K562 (cell line): ENCODE measurements around the gene GABRE. TPM values are rescaled to one million over a fixed set of nuclear protein-coding genes. Genes with fewer than 3 reads are reported as not detected.

Experiments used
- ATAC-seq: fragments of 200-7000 bp; cut with Tn5 transposase; 3 replicates; pipeline ENCODE4 v1.9.1; 2020; ENCODE audit warnings: moderate library complexity
- BruUV-seq: library from RNA; stranded (reverse); fragments of 400-500 nt; replicated peaks from 2 replicates; lab custom pipeline; 2021; lab: Mats Ljungman, UMichigan
- CTCF ChIA-PET: fragments of 300-600 bp; formaldehyde crosslinking; extraction: SDS; loops from one replicate; lab custom pipeline; 2021; ENCODE audit warnings: low intra/inter-chr PET ratio; lab: Yijun Ruan, JAX
- POLR2A ChIA-PET: fragments of 300-600, 350-650 bp; sonication (Branson Sonifier 250); formaldehyde crosslinking; extraction: SDS; loops from one replicate; lab custom pipeline; 2021; ENCODE audit warnings: antibody characterized with exemption, inconsistent platforms; lab: Yijun Ruan, JAX
- DNase-seq, 4 experiments: peaks; one replicate each; pipeline versions ENCODE4 v3.0.0 to v3.0.0-alpha.2; 2011 to 2018; ENCODE audit warnings: low spot score in 3 of 4, mixed read lengths in 3 of 4; ENCODE audit errors: extremely low read depth in 1 of 4
- FAIRE-seq: peaks from 2 replicates; lab custom pipeline; 2011; peaks lifted over from hg19 to GRCh38; lab: Jason Lieb, UNC
- H2AFZ ChIP-seq: 2 replicates; pipeline ENCODE4 v1.6.0; 2011; ENCODE audit warnings: low read depth, low read length, control low read depth, inconsistent platforms
- H3K27ac ChIP-seq: fragments of 200-600 bp; 3 replicates; pipeline ENCODE4 v1.8.0; 2011; ENCODE audit warnings: low read depth, mild to moderate bottlenecking, control low read depth, inconsistent platforms, low read length, moderate library complexity, mixed read lengths; ENCODE audit errors: extremely low read depth
- H3K27me3 ChIP-seq, 2 experiments: fragments of 300-600 bp in 1 of 2; 2 replicates in 1 of 2; 3 replicates in 1 of 2; pipeline versions ENCODE4 v1.6.0 to v1.8.0; 2011; ENCODE audit warnings: inconsistent platforms in 2 of 2, low read length in 2 of 2, mild to moderate bottlenecking in 1 of 2, mixed read lengths in 1 of 2, moderate library complexity in 1 of 2; ENCODE audit not compliant: control insufficient read depth in 2 of 2, insufficient read depth in 2 of 2
- H3K36me3 ChIP-seq: fragments of 300-600 bp; 3 replicates; pipeline ENCODE4 v1.8.0; 2011; ENCODE audit warnings: mild to moderate bottlenecking, low read length, inconsistent platforms; ENCODE audit not compliant: control insufficient read depth, insufficient read depth
- H3K4me1 ChIP-seq, 2 experiments: fragments of 200-600 bp in 1 of 2; replicated peaks in 1 of 2; 2 replicates in 1 of 2; 3 replicates in 1 of 2; pipeline versions ENCODE4 v1.5.1 to v1.8.0; 2011; ENCODE audit warnings: inconsistent platforms in 2 of 2, low read length in 2 of 2, mild to moderate bottlenecking in 1 of 2, mixed read lengths in 1 of 2, moderate library complexity in 1 of 2; ENCODE audit not compliant: control insufficient read depth in 2 of 2, insufficient read depth in 2 of 2
- H3K4me2 ChIP-seq: 2 replicates; pipeline ENCODE4 v1.6.1; 2011; ENCODE audit warnings: low read length, control low read depth, inconsistent platforms, mixed read lengths; ENCODE audit not compliant: insufficient read depth
- H3K4me3 ChIP-seq: fragments of 200-600 bp; sonication (generic), shearing (Covaris generic); 2 replicates; pipeline ENCODE4 v1.5.1; 2016; ENCODE audit warnings: control low read depth, inconsistent platforms
- H3K79me2 ChIP-seq: fragments of 200-600 bp; 3 replicates; pipeline ENCODE4 v1.8.0; 2011; ENCODE audit warnings: low read length, inconsistent platforms; ENCODE audit not compliant: control insufficient read depth, insufficient read depth
- H3K9ac ChIP-seq, 2 experiments: 2 replicates each; pipeline versions ENCODE4 v1.6.0 to v1.6.1; 2011; ENCODE audit warnings: low read depth in 2 of 2, low read length in 2 of 2, control low read depth in 1 of 2, inconsistent platforms in 1 of 2, mild to moderate bottlenecking in 1 of 2, mixed read lengths in 1 of 2; ENCODE audit not compliant: insufficient read depth in 1 of 2
- H3K9me1 ChIP-seq: one replicate; pipeline ENCODE4 v1.6.0; 2011; ENCODE audit warnings: inconsistent platforms, mild to moderate bottlenecking, low read length, moderate library complexity; ENCODE audit not compliant: control insufficient read depth, insufficient read depth
- H3K9me3 ChIP-seq: replicated peaks from 2 replicates; pipeline ENCODE4 v1.5.1; 2011; ENCODE audit warnings: low read depth, low read length, inconsistent platforms; ENCODE audit not compliant: control insufficient read depth, insufficient read depth
- H4K20me1 ChIP-seq: replicated peaks from 2 replicates; pipeline ENCODE4 v1.6.1; 2011; ENCODE audit warnings: low read length, inconsistent platforms, mixed read lengths; ENCODE audit not compliant: control insufficient read depth, insufficient read depth
- ATF6 ChIP-seq: sonication (generic); formaldehyde crosslinking; IDR thresholded peaks from 2 replicates; pipeline ENCODE4 v1.4.0; 2020; ENCODE audit warnings: mild to moderate bottlenecking, missing genetic modification reagents
- CTBP1 ChIP-seq: fragments of 450-650 bp; IDR thresholded peaks from 2 replicates; pipeline ENCODE4 v1.6.1; 2016; ENCODE audit warnings: borderline replicate concordance
- GABPA ChIP-seq: fragments of 200-800 bp; sonication (Bioruptor generic); conservative IDR thresholded peaks from 2 replicates; pipeline ENCODE4 v1.6.1; 2016; ENCODE audit warnings: low read depth, missing genetic modification characterization, missing compliant biosample characterization
- GTF2E2 ChIP-seq: fragments of 200-800 bp; sonication (Bioruptor generic); IDR thresholded peaks from 2 replicates; pipeline ENCODE4 v1.6.1; 2016; ENCODE audit warnings: missing genetic modification characterization, missing compliant biosample characterization
- HNRNPH1 ChIP-seq: fragments of 200-400 bp; formaldehyde crosslinking; optimal IDR thresholded peaks from 2 replicates; pipeline ENCODE3; 2017; ENCODE audit warnings: low read depth, mild to moderate bottlenecking, low read length, moderate library complexity
- HSF4 ChIP-seq: fragments of 250-450 bp; sonication (Bioruptor Pico); IDR thresholded peaks from 2 replicates; pipeline ENCODE4 v2.1.2; 2022; ENCODE audit warnings: mild to moderate bottlenecking, moderate library complexity, borderline replicate concordance
- RREB1 ChIP-seq: fragments of 250-450 bp; sonication (Bioruptor Pico); IDR thresholded peaks from 2 replicates; pipeline ENCODE4 v1.4.0; 2020
- ZNF586 ChIP-seq: fragments of 450-650 bp; formaldehyde crosslinking; conservative IDR thresholded peaks from 2 replicates; pipeline ENCODE4 v1.4.0; 2020; ENCODE audit warnings: mild to moderate bottlenecking, moderate library complexity
- ZNF766 ChIP-seq: fragments of 200-800 bp; sonication (Bioruptor generic); conservative IDR thresholded peaks from 2 replicates; pipeline ENCODE4 v1.6.1; 2016; ENCODE audit warnings: missing genetic modification characterization, missing compliant biosample characterization
- WGBS: fragments of 100-300 bp; shearing (Covaris generic); methylation state at CpG from one replicate; pipeline ENCODE4 v1.1.6; 2016; ENCODE audit warnings: low coverage, mixed read lengths; ENCODE audit not compliant: insufficient coverage; ENCODE audit errors: missing lambda C conversion rate; 5-methylcytosine and 5-hydroxymethylcytosine counted together
- in situ Hi-C: fragments of 300-500 bp; cut with MboI; formaldehyde crosslinking; loops from 4 replicates; pipeline ENCODE4 v1.15.0; 2018; ENCODE audit warnings: inconsistent platforms, mixed read lengths
- intact Hi-C: fragments of 100-400 bp; cut with micrococcal nuclease; formaldehyde crosslinking; loops from 2 replicates; pipeline ENCODE4 v1.14.2; 2022
- polyA plus RNA-seq, 8 experiments: library from polyadenylated mRNA; depleted of rRNA in 4 of 8; stranded (reverse) in 5 of 8; unstranded in 3 of 8; fragments of >200 nt; fragmentation: Nextera tagmentation in 2 of 8; fragmentation: Illumina TruSeq in 1 of 8; extraction: Ambion mirVana in 2 of 8; extraction: Trizol in 1 of 8; gene quantifications; 2 replicates each; pipeline versions ENCODE4 v1.2.1 to v1.2.3, GENCODE V29; 2011 to 2014; ENCODE audit warnings: inconsistent platforms in 1 of 8, missing spikeins in 1 of 8
- total RNA-seq, 7 experiments: library from RNA; depleted of rRNA in 6 of 7; stranded (reverse); fragments of >200 nt in 6 of 7; fragmentation: Illumina TruSeq in 2 of 7; extraction: Trizol in 2 of 7; gene quantifications; 2 replicates each; pipeline versions ENCODE4 v1.2.1 to v1.2.3, GENCODE V29; 2011 to 2021; ENCODE audit warnings: low replicate concordance in 1 of 7

Gene GABRE
- total and polyA plus RNA-seq, 9 of the 15 experiments (the other 6 are each of a cell fraction or from before 2014, with no cell fraction given): 23.1 to 456 (median 148) TPM

GRCh38 chrX:151922692-151923091 is 51.8 kb downstream of the GABRE start:
- FAIRE-seq: no peak
- Histone ChIP-seq H3K27me3 (peaks cover 0 to 6% of the 10 kb centered on the region in 2 experiments; a peak in 3 of 5 replicates), H3K9ac (no peak overlapping the region), H3K27ac (no peak overlapping the region), H3K4me1 (no peaks in the 10 kb centered on the region), H2AFZ (no peak overlapping the region), H3K4me3 (no peak overlapping the region), H3K79me2 (no peaks in the 10 kb centered on the region), H3K9me3 (no peaks in the 10 kb centered on the region), H3K36me3 (no peaks in the 10 kb centered on the region), H3K4me2 (no peak overlapping the region), H4K20me1 (no peaks in the 10 kb centered on the region), H3K9me1 (no peaks in the 10 kb centered on the region)
- TF ChIP-seq ZNF586 (CRISPR knock-in tag): no peak
- no peak for TF ChIP-seq GTF2E2
- no peak for TF ChIP-seq ZNF766
- no peak for TF ChIP-seq GABPA (tag)
- no peak for TF ChIP-seq RREB1 (CRISPR knock-in tag)
- no peak for TF ChIP-seq CTBP1
- no peak for TF ChIP-seq ATF6 (CRISPR knock-in tag)
- TF ChIP-seq HSF4 (CRISPR knock-in tag): no peak
- TF ChIP-seq HNRNPH1: no peak
- no TSS peak for BruUV-seq
- no peak for DNase-seq
- intact Hi-C loops: no loop called here
- 37% methylated on average over 4 of the region's 5 CpGs for WGBS
- in situ Hi-C loops: loop anchor here (10.0 kb wide), 1 partner anchor 138 kb away; no protein-coding TSS in a partner anchor
- ChIA-PET POLR2A (no interaction called here), CTCF (no interaction called here)
- ATAC-seq: no peak
